Gastrocnemius medialis (tissue), 4 donors: ENCODE data around the gene SAMD10. TPM values are rescaled to one million over a fixed set of nuclear protein-coding genes. Genes with fewer than 3 reads are reported as not detected.
A peak's percentile ranks its signal among the peaks of the same experiment; 100 is the strongest.

ENCODE experiments used
- ATAC-seq, 2 donors: fragments of 150-250 bp; one replicate each; pipeline ENCODE4 v1.9.1; 2016
- DNase-seq, 2 donors: peaks; one replicate each; pipeline ENCODE4 v3.0.0-alpha.2; 2019
- H3K27ac ChIP-seq, 4 donors: fragments of 200-600 bp; sonication (generic); 1 replicate in 1 of 4; 2 replicates in 3 of 4; pipeline ENCODE4 v1.5.1; 2016 to 2018; ENCODE audit warnings: mild to moderate bottlenecking in 2 of 4, moderate library complexity in 1 of 4
- H3K27me3 ChIP-seq, 3 donors: fragments of 200-600 bp; sonication (generic) in 2 of 3; 1 replicate in 1 of 3; 2 replicates in 2 of 3; pipeline versions ENCODE4 v1.5.1 to v1.6.0; 2016 to 2019; ENCODE audit warnings: mild to moderate bottlenecking in 1 of 3, moderate library complexity in 1 of 3
- H3K36me3 ChIP-seq, 2 donors: fragments of 200-600 bp; sonication (generic) in 1 of 2; one replicate each; pipeline ENCODE4 v1.5.1; 2017 to 2018
- H3K4me1 ChIP-seq, 2 donors: fragments of 200-600 bp; sonication (generic) in 1 of 2; one replicate each; pipeline ENCODE4 v1.5.1; 2016 to 2017; ENCODE audit warnings: mild to moderate bottlenecking in 2 of 2
- H3K4me3 ChIP-seq, 4 donors: fragments of 200-600 bp; sonication (generic) in 3 of 4; 1 replicate in 1 of 4; 2 replicates in 3 of 4; pipeline ENCODE4 v1.5.1; 2016 to 2019; ENCODE audit warnings: mild to moderate bottlenecking in 2 of 4
- H3K9me3 ChIP-seq, 3 donors: fragments of 200-600 bp; sonication (generic) in 2 of 3; 1 replicate in 1 of 3; 2 replicates in 2 of 3; pipeline ENCODE4 v1.5.1; 2016 to 2019
- CTCF ChIP-seq, 5 experiments: fragments of 450-650 bp in 3 of 5; fragments of 200-600 bp in 2 of 5; sonication (generic) in 2 of 5; IDR thresholded peaks in 4 of 5; conservative IDR thresholded peaks in 1 of 5; 1 replicate in 4 of 5; 2 replicates in 1 of 5; pipeline ENCODE4 v1.5.1; 2016 to 2019; ENCODE audit warnings: antibody characterized with exemption in 5 of 5, mild to moderate bottlenecking in 3 of 5, moderate library complexity in 3 of 5
- POLR2A ChIP-seq, 2 donors: fragments of 450-650 bp; IDR thresholded peaks; one replicate each; pipeline ENCODE4 v1.6.1; 2017; ENCODE audit warnings: antibody characterized with exemption in 2 of 2, mild to moderate bottlenecking in 2 of 2, moderate library complexity in 2 of 2
- in situ Hi-C, 4 donors: fragments of 200-750 bp; cut with MboI; loops; one replicate each; pipeline versions ENCODE4 v1.15.0 to v1.8.0; 2017; ENCODE audit warnings: low sequenced_read_pairs in 4 of 4
- intact Hi-C: fragments of 100-400 bp; cut with DNase I; formaldehyde crosslinking; loops from one replicate; pipeline ENCODE4 v1.15.1; 2023; ENCODE audit warnings: low total_unique reads
- total RNA-seq, 4 donors: library from RNA; depleted of rRNA; stranded (reverse); fragments of >200 nt; gene quantifications; one replicate each; pipeline versions ENCODE4 v1.1.0 to v1.2.3, GENCODE V29; 2016

SAMD10 gene
- total RNA-seq, 4 donors from 2014 or later, result 0.24 to 1.9 (median 1.0) TPM; not detected in 1

GRCh38 chr20:63970714-63971431, 8.6 kb downstream of the SAMD10 start:
- intact Hi-C loops (no loop called here), in situ Hi-C loops (loop anchor here in 1 of 4 donors (10.0 kb wide), 1 partner anchor 186 kb away; no protein-coding TSS in a partner anchor)
- no peak for ATAC-seq

GRCh38 chr20:63969838-63970713, 9.4 kb downstream of the SAMD10 start, which contains the start of gene ZNF512B:
Gene ZNF512B (minus strand): TSS chr20:63969930. CDS start chr20:63967950, 1,980 bp downstream.
- ATAC-seq (peak; percentile 60 to 73), DNase-seq (peak in 1 of 2 donors; percentile 45)
- Histone ChIP-seq H3K9me3 (no peaks in the 10 kb centered on the region), H3K4me1 (peaks cover 9 to 24% of the 10 kb centered on the region in 2 donors), H3K27ac (peak within 1 kb of the TSS; percentile 58 to 74 (median 67)), H3K36me3 (peaks cover 0 to 12% of the 10 kb centered on the region in 2 donors), H3K27me3 (no peaks in the 10 kb centered on the region), H3K4me3 (peak within 1 kb of the TSS; percentile 54 to 67 (median 62))
- TF ChIP-seq CTCF (IDR thresholded peaks at IDR 0.05 in 4 of 5, conservative IDR thresholded peaks at IDR 0.05 in 1 of 5) (no peak), POLR2A (IDR thresholded peaks at IDR 0.05) (no peak)
- in situ Hi-C loops (loop anchor here in 1 of 4 donors (10.0 kb wide), 1 partner anchor 185 kb away; no protein-coding TSS in a partner anchor), intact Hi-C loops (no loop called here)

More at GRCh38 chr20:63970714-63971431, 8.6 kb downstream of the SAMD10 start:
- H3K9me3 ChIP-seq, result no peaks in the 10 kb centered on the region
- no peak overlapping the region for H3K4me3 ChIP-seq
- peak overlapping the region in 3 of 4 donors; percentile 25 to 70 (median 55) for H3K27ac ChIP-seq
- DNase-seq, result no peak
- peaks cover 0 to 12% of the 10 kb centered on the region in 2 donors for H3K36me3 ChIP-seq
- H3K27me3 ChIP-seq, result no peaks in the 10 kb centered on the region
- no peak for TF ChIP-seq POLR2A (IDR thresholded peaks at IDR 0.05)
- TF ChIP-seq CTCF (IDR thresholded peaks at IDR 0.05 in 4 of 5, conservative IDR thresholded peaks at IDR 0.05 in 1 of 5), result no peak
- H3K4me1 ChIP-seq, result peaks cover 9 to 24% of the 10 kb centered on the region in 2 donors

GRCh38 chr20:63968928-63969760, 10.3 kb downstream of the SAMD10 start:
- ATAC-seq (peak; percentile 17 to 28), DNase-seq (peak in 1 of 2 donors; percentile 12)
- in situ Hi-C loops (no loop called here), intact Hi-C loops (no loop called here)
- Histone ChIP-seq H3K4me3 (peak overlapping the region; percentile 54 to 67 (median 62)), H3K27ac (peak overlapping the region; percentile 58 to 74 (median 67)), H3K27me3 (no peaks in the 10 kb centered on the region), H3K9me3 (no peaks in the 10 kb centered on the region), H3K36me3 (peaks cover 0 to 16% of the 10 kb centered on the region in 2 donors), H3K4me1 (peaks cover 9 to 23% of the 10 kb centered on the region in 2 donors)
- TF ChIP-seq POLR2A (IDR thresholded peaks at IDR 0.05) (no peak), CTCF (IDR thresholded peaks at IDR 0.05 in 4 of 5, conservative IDR thresholded peaks at IDR 0.05 in 1 of 5) (no peak)
